MM.1S (cell line): ENCODE data around the gene SLIT3.

Source experiments
- DNase-seq: peaks from one replicate; pipeline ENCODE4 v3.0.0-alpha.2; 2015
- H2AFZ ChIP-seq: fragments of 300-600 bp; sonication (generic); 2 replicates; pipeline ENCODE4 v1.6.0; 2016; ENCODE audit warnings: antibody characterized with exemption, low read length
- H3F3A ChIP-seq: fragments of 300-600 bp; sonication (generic); 2 replicates; pipeline ENCODE4 v1.6.1; 2016; ENCODE audit warnings: mild to moderate bottlenecking, antibody characterized with exemption, low read length, moderate library complexity, mixed read lengths; ENCODE audit not compliant: insufficient read depth
- H3K27ac ChIP-seq: fragments of 300-600 bp; sonication (generic); 2 replicates; pipeline ENCODE4 v1.5.1; 2016; ENCODE audit warnings: mild to moderate bottlenecking, low read length
- H3K27me3 ChIP-seq: fragments of 300-600 bp; sonication (generic); replicated peaks from 2 replicates; pipeline ENCODE4 v1.6.0; 2016; ENCODE audit warnings: low read length; ENCODE audit not compliant: insufficient read depth
- H3K36me3 ChIP-seq: fragments of 300-600 bp; sonication (generic); replicated peaks from 2 replicates; pipeline ENCODE4 v1.6.1; 2016; ENCODE audit warnings: mild to moderate bottlenecking, low read length, mixed read lengths; ENCODE audit not compliant: insufficient read depth
- H3K4me1 ChIP-seq: fragments of 300-600 bp; sonication (generic); 2 replicates; pipeline ENCODE4 v1.6.1; 2016; ENCODE audit warnings: low read length, mixed read lengths
- H3K4me2 ChIP-seq: fragments of 300-600 bp; sonication (generic); 2 replicates; pipeline ENCODE4 v1.6.0; 2016; ENCODE audit warnings: low read depth, low read length
- H3K4me3 ChIP-seq: fragments of 300-600 bp; sonication (generic); 2 replicates; pipeline ENCODE4 v1.5.1; 2016; ENCODE audit warnings: low read length, mixed read lengths
- H3K79me2 ChIP-seq: fragments of 300-600 bp; sonication (generic); 2 replicates; pipeline ENCODE4 v1.6.1; 2016; ENCODE audit warnings: mixed run types, low read length, mixed read lengths
- H3K9ac ChIP-seq: fragments of 300-600 bp; sonication (generic); 2 replicates; pipeline ENCODE4 v1.6.1; 2016; ENCODE audit warnings: low read length, mixed read lengths
- H3K9me2 ChIP-seq: fragments of 300-600 bp; sonication (generic); replicated peaks from 2 replicates; pipeline ENCODE4 v1.6.1; 2016; ENCODE audit warnings: mild to moderate bottlenecking, low read length, mixed read lengths; ENCODE audit not compliant: insufficient read depth
- H3K9me3 ChIP-seq: fragments of 300-600 bp; sonication (generic); replicated peaks from 2 replicates; pipeline ENCODE4 v1.6.1; 2016; ENCODE audit warnings: mild to moderate bottlenecking, low read length, mixed read lengths; ENCODE audit not compliant: insufficient read depth
- H4K20me1 ChIP-seq: fragments of 300-600 bp; sonication (generic); 2 replicates; pipeline ENCODE4 v1.6.1; 2016; ENCODE audit warnings: mild to moderate bottlenecking, low read length, moderate library complexity, mixed read lengths; ENCODE audit not compliant: insufficient read depth
- CTCF ChIP-seq: fragments of 300-600 bp; sonication (generic); IDR thresholded peaks from 2 replicates; pipeline ENCODE4 v1.5.1; 2016; ENCODE audit warnings: antibody characterized with exemption, low read length, mixed read lengths
- EZH2 ChIP-seq: fragments of 300-600 bp; sonication (generic); optimal IDR thresholded peaks from 2 replicates; pipeline ENCODE3; 2017; ENCODE audit warnings: low read depth, mild to moderate bottlenecking, antibody characterized with exemption, low read length, mixed read lengths
- EZH2phosphoT487 ChIP-seq: fragments of 300-600 bp; sonication (generic); IDR thresholded peaks from 2 replicates; pipeline ENCODE4 v1.6.1; 2018; ENCODE audit warnings: antibody characterized with exemption, low read length

SLIT3 gene

GRCh38 chr5:169173372-169173771, 127.6 kb downstream of the SLIT3 start:
- no peak for DNase-seq
- H3K4me3 ChIP-seq, result no peak overlapping the region
- H4K20me1 ChIP-seq, result no peaks in the 10 kb centered on the region
- TF ChIP-seq EZH2phosphoT487 (no peak), CTCF (no peak), EZH2 (no peak)
- no peak overlapping the region for H3K9ac ChIP-seq
- no peaks in the 10 kb centered on the region for H3K36me3 ChIP-seq
- no peaks in the 10 kb centered on the region for H3K79me2 ChIP-seq
- no peak overlapping the region for H3K4me2 ChIP-seq
- no peaks in the 10 kb centered on the region for H3K9me3 ChIP-seq
- H3K9me2 ChIP-seq, result no peaks in the 10 kb centered on the region
- no peak overlapping the region for H3K27ac ChIP-seq
- H3K4me1 ChIP-seq, result no peaks in the 10 kb centered on the region
- H2AFZ ChIP-seq, result no peak overlapping the region
- no peaks in the 10 kb centered on the region for H3F3A ChIP-seq
- no peaks in the 10 kb centered on the region for H3K27me3 ChIP-seq

- Histone ChIP-seq H4K20me1 (no peaks in the 10 kb centered on the region), H3K36me3 (no peaks in the 10 kb centered on the region), H3K4me2 (no peak overlapping the region), H3K27me3 (no peaks in the 10 kb centered on the region), H3K9me2 (no peaks in the 10 kb centered on the region), H3K79me2 (no peaks in the 10 kb centered on the region), H3K4me3 (no peak overlapping the region), H3K9me3 (no peaks in the 10 kb centered on the region), H2AFZ (no peak overlapping the region), H3K27ac (no peak overlapping the region), H3K4me1 (no peaks in the 10 kb centered on the region), H3F3A (no peaks in the 10 kb centered on the region), H3K9ac (no peak overlapping the region)
- no peak for DNase-seq
- TF ChIP-seq EZH2phosphoT487 (no peak), CTCF (no peak), EZH2 (no peak)
Measured at GRCh38 chr5:169171515-169171914, 129.4 kb downstream of the SLIT3 start.

- Histone ChIP-seq H3F3A (no peaks in the 10 kb centered on the region), H3K27me3 (no peaks in the 10 kb centered on the region), H3K79me2 (no peaks in the 10 kb centered on the region), H3K27ac (no peak overlapping the region), H3K9me2 (no peaks in the 10 kb centered on the region), H3K9me3 (no peaks in the 10 kb centered on the region), H2AFZ (no peak overlapping the region), H3K9ac (no peak overlapping the region), H3K4me3 (no peak overlapping the region), H4K20me1 (no peaks in the 10 kb centered on the region), H3K4me1 (no peaks in the 10 kb centered on the region), H3K36me3 (no peaks in the 10 kb centered on the region), H3K4me2 (no peak overlapping the region)
- no peak for DNase-seq
- TF ChIP-seq EZH2phosphoT487 (no peak), EZH2 (no peak), CTCF (no peak)
Measured at GRCh38 chr5:169169783-169170182, 131.2 kb downstream of the SLIT3 start.
